ENCODE data around the gene UPB1. TPM values are rescaled to one million over a fixed set of nuclear protein-coding genes. Genes with fewer than 3 reads are reported as not detected.

UPB1 gene
- total and polyA plus RNA-seq, 2 experiments from 2014 or later = 0.13 TPM; not detected in 1

DNA sequence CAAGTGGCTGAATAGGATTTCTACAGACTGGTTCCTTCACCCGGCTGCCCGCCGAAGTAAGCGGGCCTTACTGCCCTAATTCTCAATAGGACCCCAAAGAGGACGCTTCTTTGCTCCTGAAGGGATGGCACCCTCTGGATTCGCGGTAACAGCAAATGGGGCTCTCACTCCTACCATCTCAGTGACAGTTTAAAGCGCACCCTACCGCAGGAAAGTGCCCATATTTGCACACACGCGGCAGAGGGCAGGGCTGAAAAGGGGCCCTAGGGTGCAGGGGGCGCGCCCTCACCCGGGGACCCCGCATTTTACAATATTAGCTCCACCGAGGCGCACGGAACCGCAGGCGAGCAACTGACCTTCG, 985 bp upstream of the UPB1 start:
- Histone ChIP-seq H3K4me1 (ENCODE audit: insufficient read depth) (peaks cover 6% of the 10 kb centered on the region), H4K20me1 (replicated peaks; ENCODE audit: insufficient read depth) (no peaks in the 10 kb centered on the region; the same call in 1 of the 2 replicates), H3K4me2 (peak overlapping the region; percentile 90), H3K9me2 (ENCODE audit: insufficient read depth) (no peaks in the 10 kb centered on the region), H3K27me3 (ENCODE audit: insufficient read depth) (peaks cover 53% of the 10 kb centered on the region), H3K79me2 (replicated peaks; ENCODE audit: insufficient read depth) (no peaks in the 10 kb centered on the region), H3K36me3 (ENCODE audit: insufficient read depth) (no peaks in the 10 kb centered on the region; the same call in 1 of the 2 replicates), H3K27ac (ENCODE audit: low read depth) (no peak overlapping the region), H2AFZ (peak overlapping the region; percentile 100), H3F3A (replicated peaks; ENCODE audit: low read depth) (no peaks in the 10 kb centered on the region; the same call in 1 of the 2 replicates), H3K4me3 (peak overlapping the region; percentile 67)
- DNase-seq (ENCODE audit: low spot score) (no peak), ATAC-seq (peak; percentile 45)
- Mint-ChIP-seq H3K4me3 (peak overlapping the region; percentile 62), H3K9me3 (peaks cover 12% of the 10 kb centered on the region; the same call in 2 of the 3 replicates), H3K4me1 (no peaks in the 10 kb centered on the region), H3K27me3 (ENCODE audit: insufficient read depth, low read depth, poor library complexity) (peaks cover 37% of the 10 kb centered on the region), H3K36me3 (ENCODE audit: low read depth) (peaks cover 6% of the 10 kb centered on the region; the same call in 2 of the 3 replicates), H3K27ac (no peak overlapping the region)
- TF ChIP-seq POLR2AphosphoS5 (IDR thresholded peaks at IDR 0.05; ENCODE audit: low read depth) = no peak
- no peak for TF ChIP-seq ZNF114 (CRISPR knock-in tag; IDR thresholded peaks at IDR 0.05)
- TF ChIP-seq, protein P1, sequence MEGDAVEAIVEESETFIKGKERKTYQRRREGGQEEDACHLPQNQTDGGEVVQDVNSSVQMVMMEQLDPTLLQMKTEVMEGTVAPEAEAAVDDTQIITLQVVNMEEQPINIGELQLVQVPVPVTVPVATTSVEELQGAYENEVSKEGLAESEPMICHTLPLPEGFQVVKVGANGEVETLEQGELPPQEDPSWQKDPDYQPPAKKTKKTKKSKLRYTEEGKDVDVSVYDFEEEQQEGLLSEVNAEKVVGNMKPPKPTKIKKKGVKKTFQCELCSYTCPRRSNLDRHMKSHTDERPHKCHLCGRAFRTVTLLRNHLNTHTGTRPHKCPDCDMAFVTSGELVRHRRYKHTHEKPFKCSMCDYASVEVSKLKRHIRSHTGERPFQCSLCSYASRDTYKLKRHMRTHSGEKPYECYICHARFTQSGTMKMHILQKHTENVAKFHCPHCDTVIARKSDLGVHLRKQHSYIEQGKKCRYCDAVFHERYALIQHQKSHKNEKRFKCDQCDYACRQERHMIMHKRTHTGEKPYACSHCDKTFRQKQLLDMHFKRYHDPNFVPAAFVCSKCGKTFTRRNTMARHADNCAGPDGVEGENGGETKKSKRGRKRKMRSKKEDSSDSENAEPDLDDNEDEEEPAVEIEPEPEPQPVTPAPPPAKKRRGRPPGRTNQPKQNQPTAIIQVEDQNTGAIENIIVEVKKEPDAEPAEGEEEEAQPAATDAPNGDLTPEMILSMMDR (conservative IDR thresholded peaks at IDR 0.05; ENCODE audit: low read depth in 2 of 2) = no peak
- no peak for TF ChIP-seq EZH2 (IDR thresholded peaks at IDR 0.05; ENCODE audit: low read depth, unreplicated experiment)

DNA sequence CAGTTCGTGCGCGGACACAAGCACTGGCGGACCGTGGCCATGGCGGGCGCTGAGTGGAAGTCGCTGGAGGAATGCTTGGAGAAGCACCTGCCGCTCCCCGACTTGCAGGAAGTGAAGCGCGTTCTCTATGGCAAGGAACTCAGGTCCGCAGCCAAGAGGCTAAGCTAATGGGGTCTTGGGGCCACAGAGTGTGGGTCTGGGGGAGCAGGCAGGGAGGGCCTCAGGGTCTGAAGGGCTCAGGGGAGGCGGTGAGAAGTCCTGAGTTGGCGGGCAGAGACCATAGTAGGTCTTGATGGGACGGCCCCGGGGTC, 188 bp downstream of the UPB1 start:
- H3K4me1 ChIP-seq (ENCODE audit: insufficient read depth) = peaks cover 6% of the 10 kb centered on the region
- H3K4me2 ChIP-seq = peak overlapping the region; percentile 90; the same call in 1 of the 2 replicates
- Mint-ChIP-seq H3K9me3 (peaks cover 12% of the 10 kb centered on the region; the same call in 2 of the 3 replicates), H3K4me1 (peaks cover 1% of the 10 kb centered on the region; the same call in 1 of the 3 replicates), H3K4me3 (peak overlapping the region; percentile 49; the same call in 1 of the 3 replicates), H3K27me3 (ENCODE audit: insufficient read depth, low read depth, poor library complexity) (peaks cover 37% of the 10 kb centered on the region), H3K36me3 (ENCODE audit: low read depth) (peaks cover 6% of the 10 kb centered on the region; the same call in 2 of the 3 replicates), H3K27ac (no peak overlapping the region)
- no peaks in the 10 kb centered on the region for H3K9me2 ChIP-seq (ENCODE audit: insufficient read depth)
- no peaks in the 10 kb centered on the region; the same call in 1 of the 2 replicates for H3F3A ChIP-seq (replicated peaks; ENCODE audit: low read depth)
- H4K20me1 ChIP-seq (replicated peaks; ENCODE audit: insufficient read depth) = no peaks in the 10 kb centered on the region; the same call in 1 of the 2 replicates
- peak overlapping the region; percentile 67; the same call in 1 of the 2 replicates for H3K4me3 ChIP-seq
- H3K36me3 ChIP-seq (ENCODE audit: insufficient read depth) = no peaks in the 10 kb centered on the region; the same call in 1 of the 2 replicates
- peaks cover 53% of the 10 kb centered on the region for H3K27me3 ChIP-seq (ENCODE audit: insufficient read depth)
- no peak overlapping the region for H3K27ac ChIP-seq (ENCODE audit: low read depth)
- ATAC-seq (no peak), DNase-seq (ENCODE audit: low spot score) (no peak)
- H2AFZ ChIP-seq = no peak overlapping the region
- H3K79me2 ChIP-seq (replicated peaks; ENCODE audit: insufficient read depth) = no peaks in the 10 kb centered on the region
- TF ChIP-seq, protein P2, sequence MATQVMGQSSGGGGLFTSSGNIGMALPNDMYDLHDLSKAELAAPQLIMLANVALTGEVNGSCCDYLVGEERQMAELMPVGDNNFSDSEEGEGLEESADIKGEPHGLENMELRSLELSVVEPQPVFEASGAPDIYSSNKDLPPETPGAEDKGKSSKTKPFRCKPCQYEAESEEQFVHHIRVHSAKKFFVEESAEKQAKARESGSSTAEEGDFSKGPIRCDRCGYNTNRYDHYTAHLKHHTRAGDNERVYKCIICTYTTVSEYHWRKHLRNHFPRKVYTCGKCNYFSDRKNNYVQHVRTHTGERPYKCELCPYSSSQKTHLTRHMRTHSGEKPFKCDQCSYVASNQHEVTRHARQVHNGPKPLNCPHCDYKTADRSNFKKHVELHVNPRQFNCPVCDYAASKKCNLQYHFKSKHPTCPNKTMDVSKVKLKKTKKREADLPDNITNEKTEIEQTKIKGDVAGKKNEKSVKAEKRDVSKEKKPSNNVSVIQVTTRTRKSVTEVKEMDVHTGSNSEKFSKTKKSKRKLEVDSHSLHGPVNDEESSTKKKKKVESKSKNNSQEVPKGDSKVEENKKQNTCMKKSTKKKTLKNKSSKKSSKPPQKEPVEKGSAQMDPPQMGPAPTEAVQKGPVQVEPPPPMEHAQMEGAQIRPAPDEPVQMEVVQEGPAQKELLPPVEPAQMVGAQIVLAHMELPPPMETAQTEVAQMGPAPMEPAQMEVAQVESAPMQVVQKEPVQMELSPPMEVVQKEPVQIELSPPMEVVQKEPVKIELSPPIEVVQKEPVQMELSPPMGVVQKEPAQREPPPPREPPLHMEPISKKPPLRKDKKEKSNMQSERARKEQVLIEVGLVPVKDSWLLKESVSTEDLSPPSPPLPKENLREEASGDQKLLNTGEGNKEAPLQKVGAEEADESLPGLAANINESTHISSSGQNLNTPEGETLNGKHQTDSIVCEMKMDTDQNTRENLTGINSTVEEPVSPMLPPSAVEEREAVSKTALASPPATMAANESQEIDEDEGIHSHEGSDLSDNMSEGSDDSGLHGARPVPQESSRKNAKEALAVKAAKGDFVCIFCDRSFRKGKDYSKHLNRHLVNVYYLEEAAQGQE (IDR thresholded peaks at IDR 0.05; ENCODE audit: unreplicated experiment) = no peak
- TF ChIP-seq ZNF114 (CRISPR knock-in tag; IDR thresholded peaks at IDR 0.05) = no peak
- no peak for TF ChIP-seq EZH2 (IDR thresholded peaks at IDR 0.05; ENCODE audit: low read depth, unreplicated experiment)
- no peak for TF ChIP-seq ETS1 (IDR thresholded peaks at IDR 0.05)
- no peak for TF ChIP-seq ZNF331 (CRISPR knock-in tag; IDR thresholded peaks at IDR 0.05; ENCODE audit: low read depth)
- no peak for TF ChIP-seq STAT1 (IDR thresholded peaks at IDR 0.05; ENCODE audit: unreplicated experiment)
- TF ChIP-seq JUNB (IDR thresholded peaks at IDR 0.05; ENCODE audit: unreplicated experiment) = no peak
- TF ChIP-seq CREB1 (CRISPR knock-in tag; IDR thresholded peaks at IDR 0.05; ENCODE audit: low read depth) = no peak
- TF ChIP-seq EZH2phosphoT487 (IDR thresholded peaks at IDR 0.05; ENCODE audit: unreplicated experiment) = no peak
